CD4-positive, alpha-beta T cell treated with Interleukin-21 for 1 hour (primary cell): Measurements from ENCODE around the gene DCTD.

Experiments used
- DNase-seq: peaks from one replicate; pipeline ENCODE4 v3.0.0-alpha.2; 2020

Gene DCTD

DNA sequence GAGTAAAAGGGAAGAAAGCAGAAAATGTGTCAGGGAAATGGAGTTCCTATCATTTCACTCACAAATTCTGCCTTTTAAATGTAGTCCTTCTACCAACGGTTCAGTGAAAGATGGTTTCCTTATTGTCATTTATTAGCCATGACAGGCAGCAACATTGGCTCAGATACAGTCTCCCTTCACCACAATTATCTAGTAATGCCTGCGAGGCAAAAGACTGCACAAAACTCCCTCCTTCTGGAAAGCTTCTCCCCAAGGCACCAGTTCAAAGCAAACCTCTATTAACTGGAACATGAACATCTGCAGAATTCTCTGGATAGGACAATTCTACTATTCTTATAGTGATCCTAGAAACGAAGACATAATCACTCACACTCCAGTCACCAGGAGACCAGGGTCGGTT is 28.3 kb downstream of the DCTD start:
- DNase-seq = no peak

DNA sequence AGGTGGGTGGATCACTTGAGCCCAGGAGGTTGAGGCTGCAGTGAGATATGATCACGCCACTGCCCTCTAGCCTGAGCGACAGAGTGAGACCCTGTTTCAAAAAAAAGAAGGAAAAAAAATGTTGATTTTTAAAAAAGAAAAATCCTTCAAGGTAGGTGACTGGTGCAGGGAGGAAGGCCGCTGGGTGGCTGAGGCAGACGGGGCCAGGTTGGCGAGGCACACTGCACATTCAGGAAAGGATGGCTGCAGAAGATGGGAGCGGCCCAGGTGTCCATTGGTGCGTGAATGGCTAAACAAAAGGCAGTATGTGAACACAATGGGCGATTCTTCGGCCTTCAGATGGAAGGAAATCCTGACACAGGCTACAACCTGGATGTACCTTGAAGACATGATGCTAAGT is 30.4 kb downstream of the DCTD start:
- DNase-seq = no peak

DNA sequence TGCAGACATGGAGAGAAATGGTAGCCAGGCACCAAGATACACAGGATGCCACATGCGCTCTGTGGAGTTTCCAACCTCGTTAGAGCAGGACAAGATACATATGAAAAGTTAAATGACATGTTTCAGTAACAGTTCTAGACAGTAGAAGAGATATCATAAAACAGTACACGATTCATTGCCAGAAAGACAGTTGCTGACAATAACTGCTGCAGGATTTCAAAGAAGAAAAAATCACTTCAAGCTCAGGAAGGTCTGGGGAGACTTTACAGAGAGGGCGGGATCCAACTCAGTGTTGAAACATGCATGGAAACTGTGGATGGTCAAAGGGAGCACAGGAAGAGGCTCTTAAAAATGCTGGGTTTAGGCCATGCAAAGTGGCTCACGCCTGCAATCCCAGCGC is 31.0 kb downstream of the DCTD start:
- DNase-seq = no peak

DNA sequence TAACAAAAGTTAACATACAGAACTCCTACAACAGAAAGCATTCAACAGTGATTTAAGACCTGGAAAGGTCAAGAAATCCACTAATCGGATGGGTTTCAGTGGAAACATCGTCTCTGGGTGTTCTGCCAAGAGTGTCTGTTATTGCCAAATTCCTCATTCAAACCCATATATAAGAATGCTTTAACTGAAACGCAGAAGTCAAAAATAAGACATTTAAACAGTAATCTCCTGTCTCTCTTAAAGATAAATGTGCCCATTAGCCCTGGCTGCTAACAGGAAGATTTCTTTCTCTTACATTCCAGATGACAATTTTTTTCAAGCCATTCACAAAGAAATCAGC is 31.5 kb downstream of the DCTD start:
- no peak for DNase-seq

DNA sequence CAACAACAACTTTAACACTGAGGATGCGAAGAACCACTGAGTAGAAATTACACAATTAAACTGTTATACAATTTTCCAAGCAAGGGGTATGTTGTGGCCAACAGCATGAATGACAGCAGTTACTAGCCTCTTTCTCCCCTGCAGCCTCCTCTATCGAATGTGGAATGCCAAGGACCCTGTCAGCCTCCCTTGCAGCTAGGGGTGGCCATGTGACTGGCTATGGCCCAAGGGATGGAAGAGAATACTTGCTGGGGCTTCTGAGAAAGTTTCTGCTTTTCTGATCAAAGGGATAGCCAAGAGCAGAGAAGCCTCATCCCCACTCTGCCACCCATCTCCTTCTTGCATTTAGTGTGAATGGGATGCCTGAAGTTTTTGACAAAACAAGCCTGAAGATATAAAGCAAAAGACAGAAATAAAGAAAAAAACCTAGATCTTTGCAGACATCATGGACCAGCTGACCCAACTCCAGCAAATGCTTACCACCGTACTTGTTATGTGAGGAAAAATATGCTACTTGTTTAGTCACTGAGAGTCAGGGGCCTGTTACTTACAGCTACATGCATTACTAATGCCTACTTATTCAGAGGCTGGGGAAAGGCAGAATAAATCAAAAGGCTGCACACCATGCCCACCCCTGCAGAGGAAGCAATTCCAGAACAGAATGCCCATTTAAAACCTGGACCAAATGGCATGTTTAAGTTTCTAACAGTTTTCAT is 32.0 kb downstream of the DCTD start:
- no peak for DNase-seq

DNA sequence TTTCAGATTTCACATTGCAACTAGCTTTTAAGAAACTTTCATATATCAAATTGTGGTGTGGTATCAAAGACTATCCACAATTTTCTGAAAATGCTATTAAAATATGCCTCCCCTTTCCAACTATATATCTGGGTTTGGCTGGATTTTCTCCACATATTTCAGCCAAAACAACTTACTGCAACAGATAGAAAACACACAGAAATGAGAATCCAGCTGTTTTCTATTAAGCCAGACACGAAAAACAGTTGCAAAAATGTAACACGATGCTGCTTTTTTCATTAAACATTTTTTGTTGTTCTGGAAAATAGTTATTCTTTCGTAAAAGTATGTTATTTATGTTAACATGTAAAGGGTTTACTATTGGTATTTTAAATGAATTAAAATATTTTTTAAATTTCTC is 33.1 kb downstream of the DCTD start:
- no peak for DNase-seq

DNA sequence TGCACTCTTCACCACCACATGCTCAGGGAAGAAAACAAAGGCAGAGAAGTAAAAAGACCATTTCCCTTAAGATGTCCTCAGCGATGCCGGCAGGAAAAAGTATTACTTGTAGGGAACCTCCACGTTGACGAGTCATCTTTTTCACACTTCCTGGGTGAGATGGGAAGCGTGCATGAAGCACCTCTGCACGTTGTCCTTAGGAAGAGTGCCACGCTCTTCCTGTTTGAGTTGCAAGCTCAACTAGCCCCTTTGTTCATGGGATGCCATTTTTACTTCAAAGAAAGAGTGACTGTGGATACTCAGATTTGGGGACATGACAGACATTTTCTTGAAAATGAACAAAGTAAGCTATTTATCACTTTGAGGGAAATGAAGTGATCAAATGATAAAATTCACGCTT is 33.8 kb downstream of the DCTD start:
- no peak for DNase-seq

DNA sequence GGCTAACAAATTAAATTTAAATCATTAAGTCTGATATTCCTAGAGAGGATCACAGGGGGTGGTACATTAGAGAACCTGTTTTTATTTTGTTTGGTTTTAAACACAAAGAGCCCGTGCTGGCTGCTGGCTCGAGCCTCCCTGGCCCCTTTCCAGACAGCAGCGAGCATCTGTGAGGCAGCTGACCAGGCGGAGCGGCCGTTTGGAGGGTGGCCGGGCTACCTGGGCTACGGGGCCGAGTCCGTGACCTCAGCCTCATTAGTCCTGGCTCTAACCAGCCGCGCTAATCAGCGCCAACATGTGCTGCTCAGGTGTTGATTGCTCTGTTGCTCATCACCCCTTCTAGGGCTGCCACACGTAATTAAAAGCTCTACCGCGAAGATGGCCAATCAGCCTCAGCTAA is 35.3 kb downstream of the DCTD start:
- no peak for DNase-seq

DNA sequence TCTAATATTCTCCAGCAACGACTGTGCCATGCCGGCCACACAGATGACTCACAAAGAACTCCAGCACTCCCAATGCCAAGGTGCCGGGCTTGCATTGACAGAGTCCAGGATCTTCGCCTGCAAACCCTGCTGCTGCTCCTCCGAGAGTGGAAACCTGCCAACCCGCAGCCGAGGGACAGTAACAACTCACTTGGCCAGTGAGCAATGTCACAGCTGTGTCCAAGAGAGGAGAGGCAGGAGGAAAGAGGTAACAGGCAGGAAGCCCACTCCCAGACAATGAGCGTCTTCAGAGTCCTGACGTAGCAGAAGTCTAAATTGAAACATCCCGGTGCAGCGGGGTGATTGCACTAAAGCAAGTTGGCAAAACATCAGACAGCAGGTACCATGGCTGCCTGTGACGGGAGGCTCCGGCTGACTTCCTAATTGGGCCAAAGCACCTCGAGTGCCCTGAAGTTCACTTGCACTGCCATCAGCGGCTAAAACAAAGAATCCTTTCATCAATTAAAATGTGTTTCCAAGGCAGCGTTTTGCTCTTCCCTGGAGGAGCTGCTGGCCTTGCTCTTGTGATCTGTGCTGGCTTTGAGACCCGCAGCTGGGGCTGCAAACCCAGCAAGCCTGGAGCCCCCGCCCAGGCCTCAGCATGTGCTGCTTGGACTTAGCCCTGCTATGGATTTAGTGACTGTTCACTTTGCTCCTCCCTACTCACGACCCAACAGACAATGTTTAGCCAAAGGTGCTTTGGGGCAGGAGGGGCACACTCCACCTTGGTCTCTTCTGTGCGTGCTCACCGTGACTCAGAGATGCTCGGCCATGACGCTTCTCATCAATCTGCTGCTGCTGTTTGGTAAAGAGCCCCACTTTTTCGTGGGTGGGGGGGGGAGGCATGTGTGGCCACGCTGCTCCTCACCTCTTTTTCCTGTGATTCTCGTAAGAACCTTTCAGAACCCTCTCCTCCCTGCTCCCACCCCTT is 36.5 kb downstream of the DCTD start:
- no peak for DNase-seq

DNA sequence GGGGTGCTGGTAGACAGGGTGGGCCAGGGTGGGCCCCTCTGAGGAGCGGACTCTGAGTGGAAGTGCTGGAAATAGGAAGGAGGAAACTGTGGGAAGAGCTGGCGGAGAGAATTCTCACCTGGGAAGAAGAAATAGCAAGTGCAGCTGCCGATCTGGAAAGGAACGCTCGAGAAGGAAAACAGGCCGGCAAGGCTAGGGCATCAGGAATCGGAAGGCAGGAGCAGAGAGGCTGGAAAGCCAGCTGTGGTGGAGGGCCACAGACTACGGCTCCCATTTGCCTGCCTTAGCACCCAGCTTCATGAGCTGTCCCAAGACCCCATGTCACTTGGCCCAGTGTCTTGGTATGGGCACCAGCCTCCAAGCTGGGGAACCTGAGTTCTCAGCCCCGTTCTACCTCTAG is 37.3 kb downstream of the DCTD start:
- no peak for DNase-seq

DNA sequence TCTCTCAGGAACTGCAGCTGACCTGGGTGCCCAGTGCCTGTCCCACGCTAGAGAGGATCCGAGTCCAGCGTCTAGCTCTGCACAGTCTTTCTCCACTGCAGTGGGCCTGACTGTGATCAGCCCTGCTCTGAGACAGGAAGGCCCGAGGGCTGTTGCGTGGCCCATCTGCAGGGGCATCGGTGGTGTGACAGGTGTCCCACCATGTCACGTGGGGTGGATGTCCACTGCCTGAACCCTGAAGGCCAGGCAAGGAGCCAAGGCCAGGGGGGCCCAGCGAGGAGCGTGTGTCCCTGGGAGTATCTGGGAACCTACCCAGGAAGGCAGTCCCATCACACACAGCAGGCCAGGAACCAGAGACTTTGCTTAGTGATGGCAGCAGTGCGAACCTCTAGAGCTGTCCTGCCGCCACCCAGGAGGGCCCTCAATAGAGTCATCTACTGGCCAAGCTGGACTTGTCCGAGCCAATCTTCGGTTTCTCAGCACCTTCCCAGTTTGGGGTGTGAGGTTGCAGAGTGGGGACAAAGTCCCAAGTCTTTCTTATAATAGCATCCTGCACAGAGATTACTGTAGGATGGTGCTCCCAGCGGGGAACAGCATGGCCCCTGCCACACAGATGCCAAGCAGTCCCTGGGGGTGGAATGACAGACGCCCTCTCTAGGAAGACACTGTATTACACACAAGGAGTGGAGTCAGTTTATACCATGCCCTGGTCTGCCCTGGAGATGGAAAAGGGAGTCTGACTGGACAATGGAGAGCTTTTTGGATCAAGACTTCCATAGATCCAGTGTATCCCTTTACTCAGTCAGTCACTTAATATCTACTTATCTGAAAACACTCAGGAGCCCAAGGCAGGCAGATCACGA is 38.3 kb downstream of the DCTD start:
- DNase-seq = no peak

DNA sequence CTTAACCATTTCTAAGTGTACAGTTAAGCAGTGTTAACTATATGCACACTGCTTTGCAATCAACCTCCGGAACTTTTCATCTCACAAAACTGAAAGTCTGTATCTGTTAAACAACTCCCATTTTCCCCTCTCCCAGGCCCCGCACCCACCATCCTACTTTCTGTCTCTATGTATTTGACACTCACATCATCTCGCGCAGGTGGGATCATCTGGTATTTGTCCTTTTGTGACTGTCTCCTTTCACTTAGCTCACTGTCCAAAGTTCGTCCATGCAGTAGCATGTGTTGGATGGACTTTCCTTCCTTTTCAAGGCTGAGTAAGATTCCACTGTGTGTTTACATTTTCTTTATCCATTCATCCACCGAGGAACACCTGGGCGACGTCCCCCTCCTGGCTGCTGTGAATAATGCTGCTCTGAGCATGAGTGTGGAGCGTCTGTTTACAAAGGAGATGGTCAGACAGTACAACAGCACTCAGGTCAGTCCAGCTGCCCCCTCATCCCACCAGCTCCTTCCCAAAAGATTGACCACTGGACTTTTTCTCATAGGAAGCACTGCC is 39.8 kb downstream of the DCTD start:
- no peak for DNase-seq

DNA sequence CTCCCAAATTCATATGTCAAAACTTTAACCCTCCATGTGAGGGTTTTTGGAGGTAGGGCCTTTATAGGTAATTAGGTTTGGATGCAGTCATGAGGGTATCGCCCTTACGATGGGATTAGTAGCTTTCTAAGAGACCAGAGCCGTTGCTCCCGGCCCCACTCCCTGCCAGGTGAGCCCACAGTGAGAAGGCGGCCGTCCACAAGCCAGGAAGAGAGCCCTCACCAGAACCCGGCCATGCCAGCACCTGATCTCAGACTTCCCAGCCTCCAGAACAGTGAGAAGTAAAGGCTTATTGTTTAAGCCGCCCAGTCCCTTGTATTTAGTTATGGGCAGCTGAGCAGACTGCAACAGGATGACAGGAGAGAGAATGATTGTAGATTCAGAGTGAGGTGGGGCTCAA is 40.8 kb downstream of the DCTD start:
- no peak for DNase-seq

DNA sequence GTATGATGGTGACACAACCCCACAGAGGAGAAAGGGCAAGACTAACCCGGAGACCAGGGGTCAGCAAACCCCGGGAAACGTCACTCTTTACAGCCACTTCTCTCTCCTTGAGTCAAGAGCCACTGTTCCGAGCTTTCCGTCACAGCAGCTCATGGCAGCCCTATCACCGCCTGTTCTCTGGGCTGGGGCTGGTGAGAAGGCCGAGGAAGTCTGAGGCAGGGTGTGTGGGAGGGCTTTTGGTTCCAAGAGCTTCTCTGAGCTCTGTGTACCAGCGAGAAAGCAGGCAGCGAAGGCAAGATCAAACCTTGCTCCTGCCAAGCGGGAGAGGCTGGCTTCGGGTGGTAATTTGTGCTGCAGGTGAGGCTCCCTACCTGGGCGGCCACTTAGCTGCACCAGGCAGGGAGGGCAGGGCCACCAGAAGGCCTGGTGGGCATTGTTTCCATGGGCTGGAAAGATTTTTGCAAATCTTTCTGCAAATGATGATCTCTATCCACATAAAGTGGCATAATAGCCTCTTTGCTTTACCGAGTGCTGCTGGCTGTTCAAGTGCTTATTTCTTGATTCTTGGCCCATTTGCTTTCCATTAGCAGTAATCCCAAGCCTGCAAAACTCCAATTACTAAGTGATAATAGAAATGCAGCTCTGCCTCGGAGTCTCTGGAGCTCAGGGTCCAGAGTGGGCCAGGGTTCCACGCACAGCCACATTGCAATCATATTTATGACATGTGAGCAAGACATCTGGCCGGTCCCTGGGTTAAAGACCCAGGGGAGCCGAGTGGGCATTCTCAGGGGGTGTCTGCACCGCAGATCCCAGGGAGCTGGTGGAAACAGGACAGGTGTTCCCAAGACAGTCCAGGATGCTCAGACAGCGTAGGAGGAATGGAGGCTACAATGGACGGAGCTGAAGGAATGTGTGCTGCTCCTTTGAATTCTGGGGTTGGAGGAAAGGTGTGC is 41.5 kb downstream of the DCTD start:
- DNase-seq = no peak

DNA sequence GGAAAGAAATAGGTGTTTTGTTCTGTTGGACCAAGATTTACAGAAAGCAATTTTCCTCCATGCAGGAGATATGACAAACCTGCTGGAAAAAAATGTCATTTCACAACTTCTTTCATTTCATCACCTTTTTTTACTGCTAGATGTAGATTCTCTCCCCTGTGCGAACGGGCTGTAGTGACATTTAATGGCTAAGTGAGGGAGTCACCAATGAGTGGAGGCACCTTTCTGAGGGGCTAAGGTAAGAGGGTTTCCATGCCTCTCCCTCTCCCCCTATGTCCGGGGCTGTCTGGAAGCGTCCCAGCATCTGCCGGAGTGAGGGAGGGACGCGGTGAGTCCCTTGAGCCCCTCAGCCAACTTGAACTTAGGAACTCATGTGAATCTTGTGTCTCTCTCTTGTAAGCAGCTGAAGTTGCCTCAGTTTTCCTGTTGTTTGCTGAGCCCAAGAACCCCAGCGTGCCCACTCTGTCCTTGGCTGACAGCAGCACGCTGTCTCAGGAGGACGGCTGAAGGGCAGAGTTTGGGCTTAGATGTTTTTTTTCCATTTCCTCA is 42.3 kb downstream of the DCTD start:
- DNase-seq = no peak

DNA sequence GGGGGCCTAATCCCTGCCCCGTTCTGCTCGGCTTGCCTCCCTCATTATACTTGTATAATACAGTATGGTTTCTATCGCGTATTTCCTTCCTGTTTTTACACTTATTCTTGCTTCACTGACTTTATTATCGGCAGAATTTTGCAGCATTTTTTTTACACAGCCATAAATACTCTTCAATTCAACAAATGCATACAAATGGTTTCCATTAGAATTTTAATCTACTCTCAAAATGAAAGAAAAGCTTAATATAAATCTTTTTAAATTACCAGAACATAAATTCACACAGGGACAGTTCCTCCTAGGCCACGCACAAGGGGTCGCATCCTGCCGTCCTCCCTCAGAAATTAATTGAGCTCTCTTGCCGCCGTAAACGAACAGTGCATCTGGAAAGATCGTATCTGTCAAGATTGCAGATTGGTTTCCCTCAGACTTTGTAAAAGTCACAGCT is 42.9 kb downstream of the DCTD start:
- no peak for DNase-seq

DNA sequence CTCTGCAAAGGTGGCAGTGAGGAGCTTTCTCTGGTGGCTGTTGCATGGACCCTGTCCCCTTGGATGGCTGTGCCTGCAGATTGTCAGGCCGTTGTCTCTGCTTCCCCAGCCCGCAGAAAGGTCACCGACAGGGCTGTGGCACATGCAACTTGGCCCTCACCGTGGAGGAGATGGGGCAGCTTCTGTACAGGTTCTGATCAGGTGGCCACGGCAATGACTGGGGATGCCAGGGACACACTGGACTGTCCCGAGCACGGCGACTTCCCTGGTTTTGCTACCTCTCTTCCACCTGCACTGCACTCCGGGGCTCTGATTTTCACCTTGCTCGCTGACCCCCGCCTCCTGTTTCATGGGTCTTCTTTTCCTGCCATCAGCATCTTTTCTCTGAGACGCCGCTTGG is 43.5 kb downstream of the DCTD start:
- DNase-seq = no peak

DNA sequence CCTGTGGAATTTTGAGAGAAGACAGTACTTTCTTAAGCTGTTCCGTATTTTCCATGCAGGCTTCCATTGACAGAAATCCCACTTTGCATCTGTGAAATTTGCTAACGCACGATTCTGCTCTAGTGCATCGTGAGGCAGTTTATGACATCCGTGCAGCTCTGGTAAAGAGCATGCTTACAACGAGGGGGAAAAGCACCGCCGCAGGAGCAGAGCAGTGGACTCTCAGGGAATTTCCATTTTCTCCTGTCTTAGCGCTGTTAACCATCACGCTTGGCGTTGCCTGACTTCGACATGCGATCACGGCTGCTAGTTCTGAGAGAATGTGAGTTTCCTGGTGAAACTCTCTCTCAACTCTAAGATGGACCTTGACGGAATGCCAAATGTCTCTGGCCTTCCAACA is 43.9 kb downstream of the DCTD start:
- DNase-seq = no peak

DNA sequence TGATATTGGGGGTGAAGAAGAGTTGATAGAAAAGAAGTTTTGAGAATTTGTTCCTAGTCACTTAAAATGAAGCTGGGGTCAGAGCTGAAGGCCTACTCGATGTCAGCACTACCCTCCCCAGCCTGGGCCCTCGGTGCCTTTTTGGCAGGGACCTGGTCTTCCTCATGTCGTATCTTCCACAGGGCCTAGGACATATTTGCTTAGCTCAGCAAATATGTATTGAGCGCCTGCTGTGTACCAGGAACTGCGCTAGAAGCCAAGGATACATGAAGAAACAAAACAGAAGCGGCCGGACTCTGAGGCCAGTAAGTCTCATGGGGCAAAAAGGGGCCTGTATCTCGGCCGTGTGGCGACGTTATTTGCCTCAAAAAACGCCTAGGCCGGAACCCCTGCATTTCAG is 44.3 kb downstream of the DCTD start:
- no peak for DNase-seq

DNA sequence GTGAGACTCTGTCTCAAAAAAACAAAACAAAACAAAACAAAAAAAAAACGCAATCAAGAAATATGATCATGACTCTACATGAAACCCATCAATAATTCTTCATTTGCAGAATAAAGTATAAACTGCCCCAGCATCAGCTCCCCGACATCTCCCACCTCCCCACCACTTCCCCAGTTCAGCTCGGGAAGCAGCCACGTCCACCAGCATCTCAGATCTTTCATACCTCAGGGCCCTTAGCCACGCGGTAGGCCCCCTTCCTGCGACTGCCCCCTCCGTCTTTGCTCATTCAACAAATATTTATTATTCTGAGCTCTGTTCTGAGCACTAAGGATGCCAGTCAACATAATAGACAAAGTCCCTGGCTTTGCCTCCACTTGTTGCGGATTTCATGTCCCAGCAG is 45.6 kb downstream of the DCTD start:
- no peak for DNase-seq

DNA sequence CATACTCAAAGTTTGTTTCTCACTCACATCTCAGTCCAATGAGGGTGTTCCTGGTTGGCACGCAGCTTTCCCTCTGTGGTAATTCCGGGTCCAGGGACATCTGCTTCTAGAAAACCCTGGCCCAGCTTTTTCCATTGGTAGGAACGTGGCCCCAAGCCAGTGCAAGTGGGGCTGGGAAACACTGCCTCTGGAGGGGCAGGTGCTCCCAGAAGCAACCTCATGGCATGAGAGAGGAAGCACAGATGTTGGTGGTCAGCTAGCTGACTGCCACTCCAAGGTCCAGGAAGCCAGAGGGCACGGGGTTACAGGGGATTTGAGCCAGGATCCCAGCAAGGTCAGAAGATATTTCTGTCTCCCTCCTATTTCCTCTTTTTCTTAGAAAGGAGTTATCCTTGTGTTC is 47.5 kb downstream of the DCTD start:
- DNase-seq = no peak

DNA sequence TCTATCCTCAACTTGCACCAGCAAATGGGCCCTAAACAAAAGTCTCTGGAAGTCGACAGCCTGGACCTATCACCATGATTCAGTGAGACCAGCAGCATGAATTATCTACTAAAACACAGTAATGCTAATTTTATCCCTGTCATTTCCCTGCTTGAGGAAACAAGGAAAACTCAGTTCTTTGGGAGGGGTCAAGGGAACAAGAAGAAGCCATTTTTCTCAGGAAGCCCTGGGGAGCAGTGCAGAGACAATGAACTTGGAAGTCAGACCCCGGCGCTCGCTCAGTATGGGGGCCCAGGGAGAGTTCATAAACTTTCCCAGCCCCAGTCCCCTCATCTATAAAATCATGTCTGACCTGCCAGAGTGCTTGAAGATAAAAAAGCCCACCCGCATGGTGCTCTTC is 50.4 kb downstream of the DCTD start:
- no peak for DNase-seq
